WERI-Rb-1 (cell line): ENCODE data around the gene TTC28.

Source experiments
- DNase-seq: peaks from one replicate; pipeline ENCODE4 v3.0.0-alpha.2; 2020
- H3K27ac ChIP-seq: fragments of 250-450 bp; sonication (Bioruptor Pico); 2 replicates; pipeline ENCODE4 v1.5.1; 2020; ENCODE audit warnings: mild to moderate bottlenecking, moderate library complexity
- H3K27me3 ChIP-seq: fragments of 250-450 bp; sonication (Bioruptor Pico); 2 replicates; pipeline ENCODE4 v1.5.1; 2021; ENCODE audit warnings: mild to moderate bottlenecking, low read depth, moderate library complexity; ENCODE audit not compliant: insufficient read depth, severe bottlenecking
- H3K36me3 ChIP-seq: fragments of 250-450 bp; sonication (Bioruptor Pico); 2 replicates; pipeline ENCODE4 v1.5.1; 2020; ENCODE audit warnings: mild to moderate bottlenecking, moderate library complexity
- H3K4me3 ChIP-seq: 2 replicates; pipeline ENCODE4 v1.5.1; 2011; ENCODE audit warnings: low read depth, mild to moderate bottlenecking, control low read depth, low read length
- H3K9me3 ChIP-seq: fragments of 250-450 bp; sonication (Bioruptor Pico); 2 replicates; pipeline ENCODE4 v1.5.1; 2021; ENCODE audit warnings: mild to moderate bottlenecking, moderate library complexity; ENCODE audit not compliant: severe bottlenecking
- TF ChIP-seq, protein P1 (sequence below): IDR thresholded peaks from 2 replicates; pipeline ENCODE4 v1.5.1; 2011; ENCODE audit warnings: low read depth, mild to moderate bottlenecking, control low read depth, inconsistent platforms, low read length

The TTC28 gene

DNA sequence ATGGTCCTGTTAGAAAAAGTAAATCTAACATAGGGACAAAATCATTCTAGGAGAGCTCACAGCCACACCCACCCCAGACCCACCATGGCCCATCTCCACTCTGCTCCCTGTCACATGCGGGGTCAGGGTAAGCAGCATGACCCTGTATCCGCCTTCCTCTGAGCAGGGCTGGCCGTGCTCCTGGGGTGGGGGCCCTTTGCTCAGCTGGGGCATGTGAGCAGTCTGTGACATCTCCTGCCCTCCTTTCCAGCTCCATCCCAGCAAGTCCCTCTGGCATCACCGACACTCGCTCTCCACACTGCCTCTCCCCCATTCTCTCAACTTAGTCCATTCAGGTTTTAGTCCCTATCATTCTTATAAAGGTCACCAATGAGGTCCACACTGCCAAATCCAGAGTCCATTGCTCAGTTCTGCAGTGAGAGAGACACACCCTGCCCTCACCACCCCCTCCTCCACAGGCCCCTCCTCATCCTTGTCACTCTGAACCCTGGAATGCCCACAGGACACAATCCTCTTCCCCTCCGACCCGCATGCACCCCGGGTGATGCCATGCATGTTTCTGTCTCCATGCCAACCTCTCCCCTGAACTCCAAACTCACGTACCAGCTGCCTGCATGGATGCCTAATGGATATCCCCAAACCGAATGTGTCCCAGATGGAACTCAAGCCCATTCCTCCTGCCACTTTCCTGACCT, 695.5 kb downstream of the TTC28 start:
- no peak overlapping the region for H3K4me3 ChIP-seq
- no peak for DNase-seq
- peaks cover 34% of the 10 kb centered on the region for H3K36me3 ChIP-seq
- H3K27me3 ChIP-seq = no peaks in the 10 kb centered on the region
- H3K27ac ChIP-seq = no peak overlapping the region
- TF ChIP-seq, protein P1, sequence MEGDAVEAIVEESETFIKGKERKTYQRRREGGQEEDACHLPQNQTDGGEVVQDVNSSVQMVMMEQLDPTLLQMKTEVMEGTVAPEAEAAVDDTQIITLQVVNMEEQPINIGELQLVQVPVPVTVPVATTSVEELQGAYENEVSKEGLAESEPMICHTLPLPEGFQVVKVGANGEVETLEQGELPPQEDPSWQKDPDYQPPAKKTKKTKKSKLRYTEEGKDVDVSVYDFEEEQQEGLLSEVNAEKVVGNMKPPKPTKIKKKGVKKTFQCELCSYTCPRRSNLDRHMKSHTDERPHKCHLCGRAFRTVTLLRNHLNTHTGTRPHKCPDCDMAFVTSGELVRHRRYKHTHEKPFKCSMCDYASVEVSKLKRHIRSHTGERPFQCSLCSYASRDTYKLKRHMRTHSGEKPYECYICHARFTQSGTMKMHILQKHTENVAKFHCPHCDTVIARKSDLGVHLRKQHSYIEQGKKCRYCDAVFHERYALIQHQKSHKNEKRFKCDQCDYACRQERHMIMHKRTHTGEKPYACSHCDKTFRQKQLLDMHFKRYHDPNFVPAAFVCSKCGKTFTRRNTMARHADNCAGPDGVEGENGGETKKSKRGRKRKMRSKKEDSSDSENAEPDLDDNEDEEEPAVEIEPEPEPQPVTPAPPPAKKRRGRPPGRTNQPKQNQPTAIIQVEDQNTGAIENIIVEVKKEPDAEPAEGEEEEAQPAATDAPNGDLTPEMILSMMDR = no peak
- H3K9me3 ChIP-seq = no peaks in the 10 kb centered on the region

DNA sequence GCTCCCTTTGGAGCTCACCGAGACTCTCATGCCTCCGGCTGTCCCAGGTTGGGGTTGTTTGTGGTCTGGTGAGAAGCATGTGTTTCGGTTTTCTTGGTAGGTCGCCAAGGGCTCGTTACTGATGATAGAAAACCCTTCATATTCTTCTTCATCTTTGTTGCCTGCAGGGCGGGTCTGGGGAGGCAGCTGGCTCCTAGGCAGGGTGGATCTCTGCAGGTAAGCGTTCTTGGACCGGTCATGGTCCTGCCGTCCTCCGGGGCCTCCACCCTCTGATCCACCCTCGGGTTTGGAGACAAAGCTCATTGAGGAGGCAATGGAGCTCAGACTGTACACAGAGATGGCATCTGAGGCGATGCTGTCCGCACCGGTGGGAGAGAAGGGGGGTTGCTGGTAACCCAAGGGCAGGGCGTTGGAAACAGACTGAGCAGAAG, 696.3 kb downstream of the TTC28 start:
- TF ChIP-seq, protein P1 = no peak
- Histone ChIP-seq H3K27me3 (no peaks in the 10 kb centered on the region), H3K27ac (no peak overlapping the region), H3K4me3 (no peak overlapping the region), H3K36me3 (peaks cover 29% of the 10 kb centered on the region), H3K9me3 (no peaks in the 10 kb centered on the region)
- no peak for DNase-seq

DNA sequence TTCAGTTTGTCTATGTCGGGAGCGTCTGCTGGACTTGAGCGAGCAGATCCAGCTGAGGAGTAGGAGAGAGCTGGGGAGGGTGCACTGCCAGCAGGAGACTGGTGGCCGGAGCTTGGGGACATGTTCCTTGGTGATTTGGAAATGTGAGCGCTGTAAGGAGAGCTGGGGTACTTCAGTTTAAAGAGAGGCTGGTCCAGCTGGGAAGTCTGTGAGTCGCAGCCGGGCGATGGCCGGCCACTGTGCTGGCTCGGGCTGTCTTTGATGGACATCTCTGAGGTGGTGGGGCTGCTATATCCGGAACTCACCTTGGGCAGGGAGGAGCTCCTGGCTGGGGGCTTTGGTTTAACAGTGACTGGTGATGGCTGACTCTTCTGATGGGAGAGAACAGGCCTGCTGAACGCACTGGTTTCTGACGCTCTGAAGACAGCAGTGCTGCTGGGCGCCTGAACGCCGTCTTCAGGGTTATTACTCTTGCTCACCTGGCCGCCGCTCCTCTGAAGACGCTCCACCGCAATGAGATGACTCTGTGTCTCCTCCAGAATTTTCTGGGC, 696.9 kb downstream of the TTC28 start:
- Histone ChIP-seq H3K27me3 (no peaks in the 10 kb centered on the region), H3K9me3 (no peaks in the 10 kb centered on the region), H3K4me3 (no peak overlapping the region), H3K36me3 (peaks cover 29% of the 10 kb centered on the region), H3K27ac (no peak overlapping the region)
- TF ChIP-seq, protein P1 = no peak
- no peak for DNase-seq

DNA sequence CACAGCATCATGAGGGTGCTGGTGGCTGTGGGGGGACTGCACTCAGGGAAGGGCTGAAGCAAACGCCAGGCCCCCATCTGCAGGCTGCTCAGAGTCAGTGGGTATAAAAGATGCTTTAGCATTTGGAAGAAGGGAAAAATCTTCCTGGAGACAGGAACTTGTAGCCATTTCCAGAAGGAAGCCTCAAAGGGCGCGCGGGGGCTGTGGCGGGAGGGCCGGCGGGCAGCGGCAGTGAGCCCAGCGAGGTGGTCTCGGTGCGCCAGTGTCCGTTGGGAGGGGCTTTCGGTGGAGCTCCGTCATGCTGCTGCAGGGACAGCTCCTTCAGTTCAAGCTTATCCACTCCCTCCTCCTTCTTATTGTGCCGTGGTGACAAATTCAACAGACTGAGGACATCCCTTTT, 697.5 kb downstream of the TTC28 start:
- peaks cover 29% of the 10 kb centered on the region for H3K36me3 ChIP-seq
- H3K27me3 ChIP-seq = no peaks in the 10 kb centered on the region
- no peak for DNase-seq
- TF ChIP-seq, protein P1 = no peak
- no peaks in the 10 kb centered on the region for H3K9me3 ChIP-seq
- H3K27ac ChIP-seq = no peak overlapping the region
- H3K4me3 ChIP-seq = no peak overlapping the region

DNA sequence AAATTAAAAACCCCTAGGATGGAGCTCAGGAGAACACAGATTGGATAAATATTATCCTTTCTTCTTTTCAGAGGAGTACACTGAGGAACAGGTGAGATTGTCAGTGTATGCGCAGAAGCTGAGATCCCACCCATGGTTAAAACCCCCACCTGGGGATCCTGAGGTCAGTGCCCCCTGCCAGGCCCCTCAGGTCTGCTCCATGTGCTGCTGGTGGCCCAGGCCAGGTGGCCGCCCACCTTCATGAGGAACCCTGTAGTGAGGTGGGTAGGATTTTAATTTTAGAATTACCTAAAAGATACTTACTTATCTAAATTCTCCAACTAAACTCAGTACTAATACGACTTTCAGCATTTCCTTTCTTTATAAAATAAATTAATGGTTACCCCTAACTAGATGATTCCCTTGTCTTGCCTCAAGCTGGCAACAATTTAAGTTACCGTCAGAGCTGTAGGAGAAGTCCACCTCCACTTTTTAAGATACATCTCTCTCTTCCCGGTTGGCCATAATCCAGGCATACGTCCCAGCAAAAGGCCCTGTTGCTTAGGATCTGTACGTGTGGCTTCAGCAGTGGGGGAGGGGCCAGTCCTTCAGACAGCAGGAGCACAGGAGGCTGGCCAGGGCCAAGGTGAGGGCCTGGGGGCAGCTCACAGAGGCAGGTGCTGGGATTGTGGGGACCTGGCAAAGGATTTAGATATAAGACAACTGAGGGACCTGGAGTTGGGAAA, 699.1 kb downstream of the TTC28 start:
- DNase-seq = peak; percentile 80
- Histone ChIP-seq H3K36me3 (peaks cover 21% of the 10 kb centered on the region), H3K27me3 (no peaks in the 10 kb centered on the region), H3K27ac (peak overlapping the region; percentile 16; the same call in 1 of the 2 replicates), H3K4me3 (no peak overlapping the region), H3K9me3 (no peaks in the 10 kb centered on the region)
- TF ChIP-seq, protein P1 = no peak
